Hematopoietic multipotent progenitor cell treated with erythropoietin and hydrocortisone succinate and interleukin-3 and kit ligand, for 8 days (in vitro differentiated cells): ENCODE measurements around the gene ESPNL.
"Not testable (repeated sequence)": the region's sequence is repeated elsewhere in the genome, so short reads cannot be mapped to it uniquely, and the experiment has no call there.

Source experiments
- DNase-seq: peaks from one replicate; pipeline ENCODE4 v3.0.0-alpha.2; 2015

The ESPNL gene

GRCh38 chr2:238161291-238162051 lies 61.3 kb downstream of the ESPNL start:
- no peak for DNase-seq

- peak; percentile 59 for DNase-seq
Measured at GRCh38 chr2:238162251-238162845, 62.2 kb downstream of the ESPNL start.

GRCh38 chr2:238162846-238163441 lies 62.8 kb downstream of the ESPNL start:
- DNase-seq = peak; percentile 47

GRCh38 chr2:238163481-238164198 lies 63.5 kb downstream of the ESPNL start:
- no peak for DNase-seq

- no peak for DNase-seq
Measured at GRCh38 chr2:238164906-238165287, 64.8 kb downstream of the ESPNL start.

- DNase-seq = no peak
Measured at GRCh38 chr2:238165288-238165921, 65.3 kb downstream of the ESPNL start.

GRCh38 chr2:238166391-238167343 lies 66.5 kb downstream of the ESPNL start:
- peak; percentile 39 for DNase-seq

GRCh38 chr2:238167344-238167715 lies 67.2 kb downstream of the ESPNL start:
- no peak for DNase-seq

- peak; percentile 81 for DNase-seq
Measured at GRCh38 chr2:238167761-238168160, 67.6 kb downstream of the ESPNL start.

GRCh38 chr2:238168196-238169047 lies 68.3 kb downstream of the ESPNL start:
- peak; percentile 99 for DNase-seq

- DNase-seq = peak; percentile 92
Measured at GRCh38 chr2:238169048-238169707, 69.0 kb downstream of the ESPNL start.

GRCh38 chr2:238169708-238170251 lies 69.6 kb downstream of the ESPNL start:
- DNase-seq = no peak

- peak; percentile 46 for DNase-seq
Measured at GRCh38 chr2:238170386-238171071, 70.4 kb downstream of the ESPNL start.

GRCh38 chr2:238171072-238171431 lies 70.9 kb downstream of the ESPNL start:
- DNase-seq = not testable (repeated sequence)

- no peak for DNase-seq
Measured at GRCh38 chr2:238171575-238172187, 71.5 kb downstream of the ESPNL start.

- no peak for DNase-seq
Measured at GRCh38 chr2:238172439-238172838, 72.3 kb downstream of the ESPNL start.

GRCh38 chr2:238173692-238174091 lies 73.6 kb downstream of the ESPNL start:
- no peak for DNase-seq

- no peak for DNase-seq
Measured at GRCh38 chr2:238174291-238174690, 74.2 kb downstream of the ESPNL start.

GRCh38 chr2:238174701-238175100 lies 74.6 kb downstream of the ESPNL start:
- no peak for DNase-seq
